ENCODE data around the gene JAKMIP1.

DNA sequence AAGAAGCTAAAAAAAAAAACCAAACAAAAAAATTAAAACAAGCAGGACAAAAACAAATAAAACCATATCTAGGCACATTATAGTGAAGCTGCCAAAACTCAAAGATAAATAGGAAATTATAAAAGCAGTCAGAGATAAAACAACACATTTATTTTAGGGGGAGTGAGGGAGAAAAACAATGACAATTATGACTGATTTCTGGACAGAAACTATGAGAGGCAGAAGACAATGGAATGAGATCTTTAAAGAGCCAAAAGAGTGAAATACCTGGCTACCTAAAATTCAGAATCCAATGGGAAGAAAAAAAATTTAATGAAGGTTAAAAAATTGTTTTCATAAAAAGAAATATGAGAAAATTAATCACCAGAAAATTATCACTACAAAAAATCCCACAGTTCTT, 215.5 kb downstream of the JAKMIP1 start:
- no peak for TF ChIP-seq POLR2AphosphoS5 (IDR thresholded peaks at IDR 0.05)
- no peak for TF ChIP-seq EZH2 (IDR thresholded peaks at IDR 0.05; ENCODE audit: borderline replicate concordance, insufficient read depth, low read length, poor library complexity, severe bottlenecking)
- TF ChIP-seq SMC3 (conservative IDR thresholded peaks at IDR 0.05; ENCODE audit: poor library complexity) = no peak

Data from neural cell (in vitro differentiated cells).